A549 (cell line): ENCODE measurements around the gene CCDC43. TPM values are rescaled to one million over a fixed set of nuclear protein-coding genes. Genes with fewer than 3 reads are reported as not detected.

Source experiments
- BCL3 ChIP-seq: fragments of >200 bp; sonication (Bioruptor Twin); formaldehyde crosslinking; IDR thresholded peaks from 3 replicates; pipeline ENCODE4 v1.6.1; 2016
- CEBPB ChIP-seq, 2 experiments: fragments of >200 bp in 1 of 2; sonication (Bioruptor Twin) in 1 of 2; formaldehyde crosslinking in 1 of 2; IDR thresholded peaks; 2 replicates each; pipeline ENCODE4 v1.6.1; 2012 to 2016
- E2F6 ChIP-seq: IDR thresholded peaks from 2 replicates; pipeline ENCODE4 v1.6.1; 2012; ENCODE audit warnings: low read depth, borderline replicate concordance
- EHF ChIP-seq: fragments of 250-450 bp; sonication (Bioruptor Pico); IDR thresholded peaks from 2 replicates; pipeline ENCODE4 v1.5.0; 2020; ENCODE audit warnings: mild to moderate bottlenecking
- ELK1 ChIP-seq: fragments of 150-350 bp; IDR thresholded peaks from 2 replicates; pipeline ENCODE4 v1.6.1; 2014; ENCODE audit warnings: low read depth, mild to moderate bottlenecking, low read length
- FOSB ChIP-seq: fragments of 250-450 bp; sonication (Bioruptor Pico); IDR thresholded peaks from 2 replicates; pipeline ENCODE4 v1.5.0; 2020; ENCODE audit warnings: mild to moderate bottlenecking, moderate library complexity
- HDAC2 ChIP-seq: fragments of 200-600 bp; sonication (generic); IDR thresholded peaks from 2 replicates; pipeline ENCODE4 v1.6.1; 2016
- HES2 ChIP-seq: fragments of >200 bp; sonication (Bioruptor Twin); formaldehyde crosslinking; IDR thresholded peaks from 2 replicates; pipeline ENCODE4 v1.6.1; 2016
- HMGXB4 ChIP-seq: fragments of 250-450 bp; sonication (Bioruptor Pico); IDR thresholded peaks from 2 replicates; pipeline ENCODE4 v1.5.0; 2021; ENCODE audit warnings: mild to moderate bottlenecking, moderate library complexity, borderline replicate concordance
- HOXA7 ChIP-seq: fragments of 250-450 bp; sonication (Bioruptor Pico); IDR thresholded peaks from 2 replicates; pipeline ENCODE4 v1.5.0; 2020; ENCODE audit warnings: mild to moderate bottlenecking, moderate library complexity
- HOXB5 ChIP-seq: fragments of 250-450 bp; sonication (Bioruptor Pico); IDR thresholded peaks from 2 replicates; pipeline ENCODE4 v1.5.0; 2020; ENCODE audit warnings: mild to moderate bottlenecking, moderate library complexity
- JUN ChIP-seq, 2 experiments: fragments of >200 bp; sonication (Bioruptor Twin); formaldehyde crosslinking; IDR thresholded peaks; 2 replicates in 1 of 2; 3 replicates in 1 of 2; pipeline ENCODE4 v1.6.1; 2016 to 2017
- JUNB ChIP-seq: fragments of >200 bp; sonication (Bioruptor Twin); formaldehyde crosslinking; IDR thresholded peaks from 2 replicates; pipeline ENCODE4 v1.6.1; 2016
- MYC ChIP-seq: IDR thresholded peaks from 2 replicates; pipeline ENCODE4 v1.6.1; 2012; ENCODE audit warnings: mild to moderate bottlenecking, inconsistent platforms, low read length, improper control_type of control experiment, borderline replicate concordance
- NR3C1 ChIP-seq: fragments of >200 bp; sonication (Bioruptor Twin); formaldehyde crosslinking; IDR thresholded peaks from 3 replicates; pipeline ENCODE4 v1.6.1; 2017
- PBX3 ChIP-seq: IDR thresholded peaks from 2 replicates; pipeline ENCODE4 v1.6.1; 2012
- RAD21 ChIP-seq, 2 experiments: fragments of >200 bp in 1 of 2; sonication (Bioruptor Twin) in 1 of 2; formaldehyde crosslinking in 1 of 2; IDR thresholded peaks in 1 of 2; conservative IDR thresholded peaks in 1 of 2; 2 replicates in 1 of 2; 3 replicates in 1 of 2; pipeline ENCODE4 v1.6.1; 2012 to 2018; ENCODE audit warnings: inconsistent platforms in 1 of 2
- RARB ChIP-seq: fragments of 250-450 bp; sonication (Bioruptor Pico); IDR thresholded peaks from 2 replicates; pipeline ENCODE4 v1.8.0; 2021; ENCODE audit warnings: mild to moderate bottlenecking, moderate library complexity
- RNF2 ChIP-seq: fragments of 200-600 bp; sonication (generic); IDR thresholded peaks from 2 replicates; pipeline ENCODE4 v1.6.1; 2016; ENCODE audit warnings: low read depth, mild to moderate bottlenecking, antibody characterized with exemption, moderate library complexity, borderline replicate concordance
- SREBF2 ChIP-seq: fragments of 450-650 bp; IDR thresholded peaks from 2 replicates; pipeline ENCODE4 v1.6.1; 2014; ENCODE audit warnings: mild to moderate bottlenecking, moderate library complexity
- ZC3H11A ChIP-seq: fragments of 450-650 bp; IDR thresholded peaks from 2 replicates; pipeline ENCODE4 v1.6.1; 2014; ENCODE audit warnings: antibody characterized with exemption, mild to moderate bottlenecking
- ZNF302 ChIP-seq: fragments of 250-450 bp; sonication (Bioruptor Pico); IDR thresholded peaks from 2 replicates; pipeline ENCODE4 v1.9.0; 2021; ENCODE audit warnings: inconsistent platforms, mild to moderate bottlenecking, moderate library complexity
- ZSCAN20 ChIP-seq: fragments of 250-450 bp; sonication (Bioruptor Pico); IDR thresholded peaks from 2 replicates; pipeline ENCODE4 v1.8.0; 2022; ENCODE audit warnings: mild to moderate bottlenecking, moderate library complexity
- polyA plus RNA-seq, 4 experiments: library from polyadenylated mRNA; depleted of rRNA in 3 of 4; stranded (reverse); fragments of >200 nt; fragmentation: RNase III in 1 of 4; extraction: RNeasy Plus Mini Kit Qiagen cat#74134 plus additional on column Dnase treatment in 1 of 4; gene quantifications; 2 replicates in 3 of 4; 3 replicates in 1 of 4; pipeline ENCODE4 v1.2.3, GENCODE V29; 2011 to 2017

CCDC43 gene
- polyA plus RNA-seq, 2 of the 4 experiments (the other 2 are of a cell fraction) = 34.3 to 37.3 TPM

GRCh38 chr17:44689477-44690217 is at the start of gene CCDC43 (continued):
- TF ChIP-seq PBX3 (no peak), SREBF2 (no peak), E2F6 (peak; percentile 80; the same call in 1 of the 2 replicates), EHF (CRISPR knock-in tag) (0 out of 2 replicates have a peak, but pooled peaks have one; percentile 13), JUNB (no peak), ELK1 (no peak), HOXB5 (CRISPR knock-in tag) (0 out of 2 replicates have a peak, but pooled peaks have one; percentile 65), JUN (IDR thresholded peaks at IDR 0.05) (peak; percentile 82 to 98; a peak in 4 of 5 replicates), BCL3 (peak; percentile 96), NR3C1 (no peak), RARB (CRISPR knock-in tag) (no peak), HOXA7 (CRISPR knock-in tag) (no peak), HES2 (no peak), MYC (no peak), RAD21 (conservative IDR thresholded peaks at IDR 0.05 in 1 of 2, IDR thresholded peaks at IDR 0.05 in 1 of 2) (no peak; a peak in 1 of 5 replicates), ZSCAN20 (no peak), FOSB (CRISPR knock-in tag) (no peak), CEBPB (IDR thresholded peaks at IDR 0.05) (no peak), RNF2 (no peak), HDAC2 (peak; percentile 94), ZNF302 (no peak), HMGXB4 (no peak), ZC3H11A (no peak)
